Activated CD4-positive, alpha-beta T cell treated with anti-CD3 and anti-CD28 coated beads for 36 hours (primary cell): ENCODE data around the gene SLC29A3. TPM values are rescaled to one million over a fixed set of nuclear protein-coding genes. Genes with fewer than 3 reads are reported as not detected.
"Not testable (repeated sequence)": the region's sequence is repeated elsewhere in the genome, so short reads cannot be mapped to it uniquely, and the experiment has no call there.

Source experiments
- ATAC-seq: fragments of 200-7000 bp; cut with Tn5 transposase; one replicate; pipeline ENCODE4 v1.10.0; 2021; ENCODE audit warnings: mild to moderate bottlenecking, moderate library complexity
- CTCF ChIA-PET: fragments of 350-600 bp; sonication (Branson Sonifier 250); formaldehyde crosslinking; loops from one replicate; lab custom pipeline; 2021; ENCODE audit warnings: antibody characterized with exemption; lab: Charles Lee
- POLR2A ChIA-PET: fragments of 350-600 bp; sonication (Branson Sonifier 250); formaldehyde crosslinking; loops from one replicate; lab custom pipeline; 2021; ENCODE audit warnings: antibody characterized with exemption, inconsistent platforms; lab: Charles Lee
- DNase-seq: peaks from one replicate; pipeline ENCODE4 v3.0.0-alpha.2; 2020
- H3K27ac Mint-ChIP-seq: one replicate; pipeline ENCODE4 v1.8.0; 2021; ENCODE audit warnings: mixed read lengths
- H3K27me3 Mint-ChIP-seq: one replicate; pipeline ENCODE4 v1.8.0; 2021; ENCODE audit warnings: mixed read lengths
- H3K36me3 Mint-ChIP-seq: one replicate; pipeline ENCODE4 v1.8.0; 2021; ENCODE audit warnings: low read depth, mixed read lengths
- H3K4me1 Mint-ChIP-seq: one replicate; pipeline ENCODE4 v1.8.0; 2021; ENCODE audit warnings: mixed read lengths
- H3K4me3 Mint-ChIP-seq: one replicate; pipeline ENCODE4 v1.8.0; 2021; ENCODE audit warnings: mild to moderate bottlenecking, moderate library complexity, mixed read lengths
- H3K9me3 Mint-ChIP-seq: one replicate; pipeline ENCODE4 v1.8.0; 2021; ENCODE audit warnings: low read depth, mixed read lengths
- intact Hi-C, 2 experiments: fragments of 100-400 bp; cut with DNase I in 1 of 2; cut with micrococcal nuclease in 1 of 2; formaldehyde crosslinking; loops; one replicate each; pipeline versions ENCODE4 v1.14.2 to v1.15.1; 2022 to 2024; cut with DNase I, micrococcal nuclease
- total RNA-seq, 2 experiments: library from RNA; stranded (reverse); gene quantifications; one replicate each; pipeline ENCODE4 v1.2.3, GENCODE V29; 2021

The SLC29A3 gene
- total RNA-seq, 2 experiments from 2014 or later, result 2.4 to 2.6 TPM

DNA sequence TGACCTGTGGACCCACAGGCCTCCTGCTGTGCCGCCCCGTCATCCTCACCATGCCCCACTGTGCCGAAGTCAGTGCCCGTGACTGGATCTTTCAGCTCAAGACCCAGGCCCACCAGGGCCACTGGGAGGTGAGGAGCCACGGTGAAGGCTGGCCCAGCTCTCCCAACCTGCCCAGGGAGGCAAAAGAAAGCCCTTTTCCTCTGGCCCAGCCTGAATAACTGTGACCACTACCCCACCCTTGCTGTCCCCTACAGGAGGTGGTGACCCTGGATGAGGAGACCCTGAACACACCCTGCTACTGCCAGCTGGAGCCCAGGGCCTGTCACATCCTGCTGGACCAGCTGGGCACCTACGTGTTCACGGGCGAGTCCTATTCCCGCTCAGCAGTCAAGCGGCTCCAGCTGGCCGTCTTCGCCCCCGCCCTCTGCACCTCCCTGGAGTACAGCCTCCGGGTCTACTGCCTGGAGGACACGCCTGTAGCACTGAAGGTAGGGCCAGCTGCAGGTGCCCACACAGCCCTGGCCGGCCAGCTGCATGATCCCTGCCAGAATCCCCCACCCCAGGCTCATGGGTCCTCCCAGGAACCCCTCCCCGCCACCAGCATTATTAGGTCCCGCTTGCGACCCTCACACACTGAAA lies 25.5 kb upstream of the SLC29A3 start:
- DNase-seq (no peak), ATAC-seq (no peak)
- ChIA-PET CTCF (interaction anchor here (0.6 kb wide), 1 partner anchor 38 kb away, joined by 4 read pairs; no protein-coding TSS in a partner anchor), POLR2A (no interaction called here)
- H3K9me3 Mint-ChIP-seq, result no peaks in the 10 kb centered on the region
- H3K27ac Mint-ChIP-seq, result no peak overlapping the region
- no peaks in the 10 kb centered on the region for H3K36me3 Mint-ChIP-seq
- no peaks in the 10 kb centered on the region for H3K4me1 Mint-ChIP-seq
- intact Hi-C loops, result no loop called here
- no peaks in the 10 kb centered on the region for H3K27me3 Mint-ChIP-seq
- no peak overlapping the region for H3K4me3 Mint-ChIP-seq

DNA sequence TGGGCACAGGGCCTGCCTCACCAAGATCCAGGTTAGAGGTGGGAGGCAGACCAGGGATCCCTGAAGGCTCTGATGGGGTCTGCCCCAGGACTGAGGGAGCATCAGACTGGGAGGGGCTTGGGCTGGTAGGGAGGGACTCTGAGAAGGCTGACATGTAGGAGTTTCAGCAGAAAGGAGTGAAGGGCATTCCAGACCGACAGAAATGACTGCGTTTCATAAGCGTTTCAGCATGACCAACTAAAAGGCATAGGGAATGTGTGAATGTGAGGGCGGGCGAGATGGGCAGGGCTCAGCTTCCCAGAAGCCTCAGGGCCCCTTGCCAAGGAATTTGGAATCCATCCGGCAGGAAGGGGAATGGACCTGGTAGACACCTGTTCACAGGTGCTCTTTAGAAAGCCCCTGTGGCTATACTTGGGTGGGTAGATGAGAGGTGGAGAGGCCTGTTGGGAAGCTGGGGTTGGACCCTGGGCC lies 24.9 kb upstream of the SLC29A3 start:
- intact Hi-C loops, result no loop called here
- ATAC-seq (no peak), DNase-seq (no peak)
- Mint-ChIP-seq H3K27me3 (no peaks in the 10 kb centered on the region), H3K36me3 (no peaks in the 10 kb centered on the region), H3K9me3 (no peaks in the 10 kb centered on the region), H3K4me3 (no peak overlapping the region), H3K27ac (no peak overlapping the region), H3K4me1 (no peaks in the 10 kb centered on the region)
- CTCF ChIA-PET, result interaction anchor here (0.6 kb wide), 1 partner anchor 37 kb away, joined by 4 read pairs; no protein-coding TSS in a partner anchor
- POLR2A ChIA-PET, result no interaction called here

DNA sequence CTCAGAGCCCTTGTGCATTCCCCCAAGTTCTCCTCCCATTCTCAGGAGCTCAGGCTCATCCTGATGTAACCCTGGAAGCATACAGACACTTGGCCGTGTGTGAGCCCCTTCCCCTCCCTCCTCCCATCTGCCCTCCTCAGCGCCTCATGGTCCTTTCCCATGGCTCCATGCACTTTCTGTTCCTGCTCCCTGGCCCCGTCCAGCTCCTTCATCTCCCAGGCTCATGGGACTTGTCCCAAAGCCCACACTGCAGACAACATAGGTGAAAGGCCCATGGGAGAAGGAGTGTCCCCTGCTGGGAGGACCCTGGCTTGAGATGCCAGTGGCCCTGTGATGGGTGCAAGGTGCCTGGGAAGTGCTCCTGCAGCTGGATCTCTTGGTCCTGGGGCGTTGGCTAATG lies 24.2 kb upstream of the SLC29A3 start:
- no peaks in the 10 kb centered on the region for H3K36me3 Mint-ChIP-seq
- CTCF ChIA-PET, result no interaction called here
- H3K9me3 Mint-ChIP-seq, result no peaks in the 10 kb centered on the region
- no peak for DNase-seq
- H3K4me3 Mint-ChIP-seq, result no peak overlapping the region
- H3K4me1 Mint-ChIP-seq, result peaks cover 5% of the 10 kb centered on the region
- intact Hi-C loops, result no loop called here
- peaks cover 2% of the 10 kb centered on the region for H3K27me3 Mint-ChIP-seq
- POLR2A ChIA-PET, result no interaction called here
- no peak for ATAC-seq
- H3K27ac Mint-ChIP-seq, result no peak overlapping the region

DNA sequence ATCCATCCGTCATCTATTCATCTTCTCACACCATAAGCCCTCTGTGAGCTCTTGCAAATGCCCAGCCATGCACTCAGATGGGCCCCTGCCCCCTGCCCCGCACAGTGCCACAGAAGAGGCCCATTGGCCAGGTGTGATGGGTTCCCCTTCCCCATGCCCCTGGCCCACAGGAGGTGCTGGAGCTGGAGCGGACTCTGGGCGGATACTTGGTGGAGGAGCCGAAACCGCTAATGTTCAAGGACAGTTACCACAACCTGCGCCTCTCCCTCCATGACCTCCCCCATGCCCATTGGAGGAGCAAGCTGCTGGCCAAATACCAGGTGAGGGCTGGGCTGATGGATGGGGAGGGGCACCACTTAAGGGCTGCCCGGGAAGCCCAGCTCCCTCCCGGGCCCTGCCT lies 23.4 kb upstream of the SLC29A3 start:
- CTCF ChIA-PET, result no interaction called here

DNA sequence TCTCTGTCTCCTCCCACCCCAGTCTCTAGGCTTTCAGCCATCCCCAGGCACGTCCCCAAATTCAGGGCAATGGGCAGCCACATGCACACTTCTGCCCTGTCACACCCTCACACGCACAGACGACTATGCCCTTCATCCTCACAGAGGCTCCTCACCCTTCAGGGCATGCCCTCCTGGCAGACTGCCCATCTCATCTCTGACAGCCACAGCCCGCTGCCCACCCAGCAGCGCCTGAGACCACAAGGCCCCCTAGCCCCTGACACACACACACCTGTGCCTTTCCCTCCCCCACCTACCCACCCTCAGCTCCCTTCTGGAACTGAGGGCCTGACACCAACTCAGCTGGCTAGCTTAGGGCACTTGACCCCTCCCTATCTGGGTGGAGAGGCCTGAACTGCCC lies 23.0 kb upstream of the SLC29A3 start:
- ChIA-PET CTCF (no interaction called here), POLR2A (no interaction called here)
- Mint-ChIP-seq H3K27me3 (peaks cover 2% of the 10 kb centered on the region), H3K27ac (no peak overlapping the region), H3K4me1 (peaks cover 6% of the 10 kb centered on the region), H3K9me3 (no peaks in the 10 kb centered on the region), H3K36me3 (no peaks in the 10 kb centered on the region), H3K4me3 (no peak overlapping the region)
- intact Hi-C loops, result no loop called here
- ATAC-seq, result no peak
- no peak for DNase-seq

More for the DNA sequence above, 23.4 kb upstream of the SLC29A3 start:
- H3K4me3 Mint-ChIP-seq, result no peak overlapping the region
- H3K27ac Mint-ChIP-seq, result no peak overlapping the region
- ATAC-seq, result no peak
- peaks cover 6% of the 10 kb centered on the region for H3K4me1 Mint-ChIP-seq
- intact Hi-C loops, result no loop called here
- no peak for DNase-seq
- peaks cover 2% of the 10 kb centered on the region for H3K27me3 Mint-ChIP-seq
- no peaks in the 10 kb centered on the region for H3K36me3 Mint-ChIP-seq
- no peaks in the 10 kb centered on the region for H3K9me3 Mint-ChIP-seq
- POLR2A ChIA-PET, result no interaction called here

DNA sequence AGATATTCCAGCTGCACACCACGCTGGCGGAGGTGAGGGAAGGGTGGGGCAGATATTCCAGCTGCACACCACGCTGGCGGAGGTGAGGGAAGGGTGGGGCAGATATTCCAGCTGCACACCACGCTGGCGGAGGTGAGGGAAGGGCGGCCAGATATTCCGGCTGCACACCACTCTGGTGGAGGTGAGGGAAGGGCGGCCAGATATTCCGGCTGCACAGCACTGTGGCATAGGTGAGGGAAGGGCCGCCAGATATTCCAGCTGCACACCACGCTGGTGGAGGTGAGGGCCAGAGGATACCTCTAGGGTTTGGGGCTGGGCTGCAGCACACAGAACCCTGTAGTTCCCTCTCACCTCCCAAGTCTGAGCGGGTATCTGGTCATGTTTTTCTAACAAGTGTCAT lies 22.2 kb upstream of the SLC29A3 start:
- H3K4me1 Mint-ChIP-seq, ATAC-seq, CTCF ChIA-PET, H3K4me3 Mint-ChIP-seq, H3K9me3 Mint-ChIP-seq, intact Hi-C loops, H3K27me3 Mint-ChIP-seq, H3K36me3 Mint-ChIP-seq, POLR2A ChIA-PET, DNase-seq, H3K27ac Mint-ChIP-seq: not testable (repeated sequence)

- POLR2A ChIA-PET, result no interaction called here
- no peaks in the 10 kb centered on the region for H3K36me3 Mint-ChIP-seq
Measured at GRCh38 chr10:71297343-71297742, 21.7 kb upstream of the SLC29A3 start.

DNA sequence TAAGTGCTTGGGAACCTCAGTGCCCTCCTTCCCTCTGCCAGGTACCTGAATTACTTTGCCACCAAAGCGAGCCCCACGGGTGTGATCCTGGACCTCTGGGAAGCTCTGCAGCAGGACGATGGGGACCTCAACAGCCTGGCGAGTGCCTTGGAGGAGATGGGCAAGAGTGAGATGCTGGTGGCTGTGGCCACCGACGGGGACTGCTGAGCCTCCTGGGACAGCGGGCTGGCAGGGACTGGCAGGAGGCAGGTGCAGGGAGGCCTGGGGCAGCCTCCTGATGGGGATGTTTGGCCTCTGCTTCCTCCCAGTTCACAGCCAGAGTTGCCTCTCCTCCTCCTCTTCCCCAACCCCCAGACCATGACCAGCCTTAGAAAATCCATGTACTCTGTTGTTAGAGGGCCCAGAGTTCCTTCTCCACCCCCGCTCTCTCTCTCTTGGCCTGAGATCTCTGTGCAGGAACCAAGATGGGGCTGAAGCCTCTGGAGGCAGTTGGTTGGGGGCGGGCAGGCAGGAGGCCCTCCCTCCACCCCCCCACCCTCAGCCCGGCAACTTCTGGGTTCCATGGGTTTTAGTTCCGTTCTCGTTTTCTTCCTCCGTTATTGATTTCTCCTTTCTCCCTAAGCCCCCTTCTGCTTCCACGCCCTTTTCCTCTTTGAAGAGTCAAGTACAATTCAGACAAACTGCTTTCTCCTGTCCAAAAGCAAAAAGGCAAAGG lies 19.8 kb upstream of the SLC29A3 start:
- no peak overlapping the region for H3K4me3 Mint-ChIP-seq
- peaks cover 6% of the 10 kb centered on the region for H3K4me1 Mint-ChIP-seq
- intact Hi-C loops, result no loop called here
- H3K36me3 Mint-ChIP-seq, result no peaks in the 10 kb centered on the region
- H3K27me3 Mint-ChIP-seq, result peaks cover 2% of the 10 kb centered on the region
- DNase-seq (no peak), ATAC-seq (no peak)
- ChIA-PET CTCF (interaction anchor here (0.6 to 0.7 kb wide), 3 partner anchors 14 to 114 kb away, joined by 3 read pairs; no protein-coding TSS in a partner anchor), POLR2A (no interaction called here)
- H3K27ac Mint-ChIP-seq, result no peak overlapping the region
- no peaks in the 10 kb centered on the region for H3K9me3 Mint-ChIP-seq

More at GRCh38 chr10:71297343-71297742, 21.7 kb upstream of the SLC29A3 start:
- Mint-ChIP-seq H3K4me3 (no peak overlapping the region), H3K4me1 (peaks cover 6% of the 10 kb centered on the region), H3K27me3 (peaks cover 2% of the 10 kb centered on the region), H3K27ac (no peak overlapping the region), H3K9me3 (no peaks in the 10 kb centered on the region)
- DNase-seq (peak; percentile 17), ATAC-seq (no peak)
- intact Hi-C loops, result no loop called here
- CTCF ChIA-PET, result no interaction called here

GRCh38 chr10:71300555-71301370 lies 18.3 kb upstream of the SLC29A3 start:
- intact Hi-C loops, result no loop called here
- H3K36me3 Mint-ChIP-seq, result no peaks in the 10 kb centered on the region
- peaks cover 6% of the 10 kb centered on the region for H3K4me1 Mint-ChIP-seq
- DNase-seq (no peak), ATAC-seq (no peak)
- POLR2A ChIA-PET, result no interaction called here
- CTCF ChIA-PET, result no interaction called here
- no peaks in the 10 kb centered on the region for H3K9me3 Mint-ChIP-seq
- H3K27ac Mint-ChIP-seq, result no peak overlapping the region
- H3K27me3 Mint-ChIP-seq, result peaks cover 2% of the 10 kb centered on the region
- no peak overlapping the region for H3K4me3 Mint-ChIP-seq

- H3K4me3 Mint-ChIP-seq, result no peak overlapping the region
- no peaks in the 10 kb centered on the region for H3K9me3 Mint-ChIP-seq
- CTCF ChIA-PET, result interaction anchor here (0.7 to 1.1 kb wide), 2 partner anchors 13 to 824 kb away, joined by 3 to 5 read pairs; no protein-coding TSS in a partner anchor
- no peak for ATAC-seq
- POLR2A ChIA-PET, result no interaction called here
- H3K4me1 Mint-ChIP-seq, result peaks cover 6% of the 10 kb centered on the region
- no peak overlapping the region for H3K27ac Mint-ChIP-seq
- peaks cover 2% of the 10 kb centered on the region for H3K27me3 Mint-ChIP-seq
- H3K36me3 Mint-ChIP-seq, result no peaks in the 10 kb centered on the region
- intact Hi-C loops, result no loop called here
- DNase-seq, result no peak
Measured at GRCh38 chr10:71301371-71301916, 17.6 kb upstream of the SLC29A3 start.

DNA sequence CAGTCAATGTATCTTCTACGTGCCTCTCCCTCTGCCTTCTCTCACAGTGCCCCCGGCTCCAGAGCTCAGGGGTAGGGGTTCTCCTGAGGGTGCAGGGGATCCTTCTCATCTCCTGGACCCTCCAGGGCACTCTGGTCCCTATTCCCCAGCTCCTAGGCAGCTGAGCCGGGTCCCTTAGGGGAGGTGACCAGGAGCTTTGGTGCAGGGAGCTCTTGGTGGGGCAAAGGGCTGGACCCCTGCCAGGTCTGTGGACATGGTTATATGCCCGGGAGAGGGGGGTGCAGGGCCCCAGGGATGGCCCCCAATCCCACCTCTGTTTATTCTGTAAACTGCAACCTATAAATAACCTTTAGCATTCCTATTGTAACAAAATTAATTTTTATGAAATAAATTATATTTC lies 16.6 kb upstream of the SLC29A3 start:
- Mint-ChIP-seq H3K27me3 (peaks cover 2% of the 10 kb centered on the region), H3K36me3 (no peaks in the 10 kb centered on the region), H3K4me3 (no peak overlapping the region), H3K9me3 (no peaks in the 10 kb centered on the region), H3K27ac (no peak overlapping the region), H3K4me1 (peaks cover 6% of the 10 kb centered on the region)
- ChIA-PET CTCF (interaction anchor here (0.9 to 1.1 kb wide), 2 partner anchors 12 to 111 kb away, joined by 5 to 6 read pairs; no protein-coding TSS in a partner anchor), POLR2A (interaction anchor here (0.7 kb wide), 1 partner anchor 214 kb away, joined by 3 read pairs; no protein-coding TSS in a partner anchor)
- ATAC-seq, result no peak
- DNase-seq, result no peak
- intact Hi-C loops, result no loop called here
